ENCODE measurements around the gene SLC26A11.
"Not testable (repeated sequence)": the region's sequence is repeated elsewhere in the genome, so short reads cannot be mapped to it uniquely, and the experiment has no call there.

GRCh38 chr17:80258296-80258695 is 38.1 kb downstream of the SLC26A11 start:
- not testable (repeated sequence) for TF ChIP-seq CTCF, POLR2A (IDR thresholded peaks at IDR 0.05)
